ENCODE results near the gene HMGB1. TPM values are rescaled to one million over a fixed set of nuclear protein-coding genes. Genes with fewer than 3 reads are reported as not detected.

The HMGB1 gene
- total and polyA plus RNA-seq, 2 experiments from 2014 or later: 727 to 2,970 TPM

DNA sequence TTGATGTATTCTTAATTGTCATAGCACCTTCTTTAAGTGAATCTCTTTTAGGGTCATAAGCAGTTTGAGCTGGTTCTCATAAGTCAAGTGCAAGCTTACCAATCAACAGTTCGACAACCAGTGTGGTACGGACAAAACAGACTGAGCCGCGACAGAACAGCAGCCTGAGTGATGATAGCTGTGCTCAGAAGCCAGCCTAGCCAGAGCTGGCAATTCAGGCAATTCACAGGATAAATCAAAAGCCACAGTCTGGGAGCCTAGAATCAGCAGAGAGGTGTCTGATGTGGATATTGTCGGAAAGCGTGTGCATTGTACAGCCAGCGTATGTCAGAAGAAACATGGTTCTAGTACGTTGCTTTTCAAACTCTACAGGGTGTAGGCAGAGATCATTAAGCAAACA, 28.6 kb downstream of the HMGB1 start (continued):
- TF ChIP-seq, protein P1, sequence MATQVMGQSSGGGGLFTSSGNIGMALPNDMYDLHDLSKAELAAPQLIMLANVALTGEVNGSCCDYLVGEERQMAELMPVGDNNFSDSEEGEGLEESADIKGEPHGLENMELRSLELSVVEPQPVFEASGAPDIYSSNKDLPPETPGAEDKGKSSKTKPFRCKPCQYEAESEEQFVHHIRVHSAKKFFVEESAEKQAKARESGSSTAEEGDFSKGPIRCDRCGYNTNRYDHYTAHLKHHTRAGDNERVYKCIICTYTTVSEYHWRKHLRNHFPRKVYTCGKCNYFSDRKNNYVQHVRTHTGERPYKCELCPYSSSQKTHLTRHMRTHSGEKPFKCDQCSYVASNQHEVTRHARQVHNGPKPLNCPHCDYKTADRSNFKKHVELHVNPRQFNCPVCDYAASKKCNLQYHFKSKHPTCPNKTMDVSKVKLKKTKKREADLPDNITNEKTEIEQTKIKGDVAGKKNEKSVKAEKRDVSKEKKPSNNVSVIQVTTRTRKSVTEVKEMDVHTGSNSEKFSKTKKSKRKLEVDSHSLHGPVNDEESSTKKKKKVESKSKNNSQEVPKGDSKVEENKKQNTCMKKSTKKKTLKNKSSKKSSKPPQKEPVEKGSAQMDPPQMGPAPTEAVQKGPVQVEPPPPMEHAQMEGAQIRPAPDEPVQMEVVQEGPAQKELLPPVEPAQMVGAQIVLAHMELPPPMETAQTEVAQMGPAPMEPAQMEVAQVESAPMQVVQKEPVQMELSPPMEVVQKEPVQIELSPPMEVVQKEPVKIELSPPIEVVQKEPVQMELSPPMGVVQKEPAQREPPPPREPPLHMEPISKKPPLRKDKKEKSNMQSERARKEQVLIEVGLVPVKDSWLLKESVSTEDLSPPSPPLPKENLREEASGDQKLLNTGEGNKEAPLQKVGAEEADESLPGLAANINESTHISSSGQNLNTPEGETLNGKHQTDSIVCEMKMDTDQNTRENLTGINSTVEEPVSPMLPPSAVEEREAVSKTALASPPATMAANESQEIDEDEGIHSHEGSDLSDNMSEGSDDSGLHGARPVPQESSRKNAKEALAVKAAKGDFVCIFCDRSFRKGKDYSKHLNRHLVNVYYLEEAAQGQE (IDR thresholded peaks at IDR 0.05; ENCODE audit: unreplicated experiment): no peak
- TF ChIP-seq EZH2phosphoT487 (IDR thresholded peaks at IDR 0.05; ENCODE audit: unreplicated experiment) (no peak), JUNB (IDR thresholded peaks at IDR 0.05; ENCODE audit: unreplicated experiment) (no peak)
- TF ChIP-seq, protein P2, sequence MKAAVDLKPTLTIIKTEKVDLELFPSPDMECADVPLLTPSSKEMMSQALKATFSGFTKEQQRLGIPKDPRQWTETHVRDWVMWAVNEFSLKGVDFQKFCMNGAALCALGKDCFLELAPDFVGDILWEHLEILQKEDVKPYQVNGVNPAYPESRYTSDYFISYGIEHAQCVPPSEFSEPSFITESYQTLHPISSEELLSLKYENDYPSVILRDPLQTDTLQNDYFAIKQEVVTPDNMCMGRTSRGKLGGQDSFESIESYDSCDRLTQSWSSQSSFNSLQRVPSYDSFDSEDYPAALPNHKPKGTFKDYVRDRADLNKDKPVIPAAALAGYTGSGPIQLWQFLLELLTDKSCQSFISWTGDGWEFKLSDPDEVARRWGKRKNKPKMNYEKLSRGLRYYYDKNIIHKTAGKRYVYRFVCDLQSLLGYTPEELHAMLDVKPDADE (IDR thresholded peaks at IDR 0.05): no peak

DNA sequence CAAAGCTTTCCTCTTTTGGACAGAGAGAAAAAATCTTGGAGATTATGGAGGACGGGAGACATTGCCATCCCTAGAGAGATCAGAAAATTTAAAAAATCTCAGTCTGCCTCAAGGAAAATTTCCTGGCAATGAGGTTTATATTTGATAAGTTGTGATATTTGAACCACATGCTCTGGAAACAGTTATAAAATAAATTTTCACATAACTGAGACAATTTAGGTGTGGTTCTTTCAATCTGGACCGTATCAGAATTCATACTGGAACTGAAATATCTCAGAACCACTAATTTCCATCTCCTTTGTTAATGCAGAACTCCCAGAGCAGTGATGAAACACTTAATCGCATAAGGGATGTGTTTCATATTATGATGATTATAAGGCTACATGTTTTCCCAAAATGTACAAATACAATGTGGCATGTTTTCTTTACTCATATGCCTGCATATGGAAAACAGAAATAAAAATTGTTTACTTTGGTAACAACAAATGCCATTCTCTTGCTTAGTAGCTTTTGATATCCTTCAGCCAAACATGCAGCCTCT, 29.8 kb downstream of the HMGB1 start:
- Histone ChIP-seq H4K20me1 (replicated peaks; ENCODE audit: insufficient read depth) (no peaks in the 10 kb centered on the region), H3K79me2 (replicated peaks; ENCODE audit: insufficient read depth) (no peaks in the 10 kb centered on the region), H3K4me3 (no peak overlapping the region), H3K36me3 (ENCODE audit: insufficient read depth) (no peaks in the 10 kb centered on the region), H3K27ac (ENCODE audit: low read depth) (no peak overlapping the region), H3K4me2 (no peak overlapping the region), H2AFZ (no peak overlapping the region), H3K27me3 (ENCODE audit: insufficient read depth) (no peaks in the 10 kb centered on the region), H3K9me2 (ENCODE audit: insufficient read depth) (no peaks in the 10 kb centered on the region; the same call in 1 of the 2 replicates), H3F3A (replicated peaks; ENCODE audit: low read depth) (no peaks in the 10 kb centered on the region), H3K4me1 (ENCODE audit: insufficient read depth) (no peaks in the 10 kb centered on the region)
- Mint-ChIP-seq H3K27ac (no peak overlapping the region), H3K4me3 (no peak overlapping the region), H3K27me3 (ENCODE audit: insufficient read depth, low read depth, poor library complexity) (peaks cover 9% of the 10 kb centered on the region), H3K4me1 (no peaks in the 10 kb centered on the region), H3K9me3 (no peaks in the 10 kb centered on the region), H3K36me3 (ENCODE audit: low read depth) (no peaks in the 10 kb centered on the region)
- ATAC-seq (no peak), DNase-seq (ENCODE audit: low spot score) (no peak)
- TF ChIP-seq, protein P3, sequence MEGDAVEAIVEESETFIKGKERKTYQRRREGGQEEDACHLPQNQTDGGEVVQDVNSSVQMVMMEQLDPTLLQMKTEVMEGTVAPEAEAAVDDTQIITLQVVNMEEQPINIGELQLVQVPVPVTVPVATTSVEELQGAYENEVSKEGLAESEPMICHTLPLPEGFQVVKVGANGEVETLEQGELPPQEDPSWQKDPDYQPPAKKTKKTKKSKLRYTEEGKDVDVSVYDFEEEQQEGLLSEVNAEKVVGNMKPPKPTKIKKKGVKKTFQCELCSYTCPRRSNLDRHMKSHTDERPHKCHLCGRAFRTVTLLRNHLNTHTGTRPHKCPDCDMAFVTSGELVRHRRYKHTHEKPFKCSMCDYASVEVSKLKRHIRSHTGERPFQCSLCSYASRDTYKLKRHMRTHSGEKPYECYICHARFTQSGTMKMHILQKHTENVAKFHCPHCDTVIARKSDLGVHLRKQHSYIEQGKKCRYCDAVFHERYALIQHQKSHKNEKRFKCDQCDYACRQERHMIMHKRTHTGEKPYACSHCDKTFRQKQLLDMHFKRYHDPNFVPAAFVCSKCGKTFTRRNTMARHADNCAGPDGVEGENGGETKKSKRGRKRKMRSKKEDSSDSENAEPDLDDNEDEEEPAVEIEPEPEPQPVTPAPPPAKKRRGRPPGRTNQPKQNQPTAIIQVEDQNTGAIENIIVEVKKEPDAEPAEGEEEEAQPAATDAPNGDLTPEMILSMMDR (conservative IDR thresholded peaks at IDR 0.05; ENCODE audit: low read depth in 2 of 2): no peak
- TF ChIP-seq, protein P2 (IDR thresholded peaks at IDR 0.05): no peak
- no peak for TF ChIP-seq EZH2 (IDR thresholded peaks at IDR 0.05; ENCODE audit: low read depth, unreplicated experiment)
- no peak for TF ChIP-seq EZH2phosphoT487 (IDR thresholded peaks at IDR 0.05; ENCODE audit: unreplicated experiment)
- TF ChIP-seq STAT1 (IDR thresholded peaks at IDR 0.05; ENCODE audit: unreplicated experiment): no peak
- TF ChIP-seq ZNF114 (CRISPR knock-in tag; IDR thresholded peaks at IDR 0.05): no peak
- no peak for TF ChIP-seq CREB1 (CRISPR knock-in tag; IDR thresholded peaks at IDR 0.05; ENCODE audit: low read depth)
- TF ChIP-seq, protein P1 (IDR thresholded peaks at IDR 0.05; ENCODE audit: unreplicated experiment): no peak
